Right cardiac atrium (tissue), 5 donors: ENCODE data around the gene ISY1. TPM values are rescaled to one million over a fixed set of nuclear protein-coding genes. Genes with fewer than 3 reads are reported as not detected.
"Not testable (repeated sequence)": the region's sequence is repeated elsewhere in the genome, so short reads cannot be mapped to it uniquely, and the experiment has no call there.

Experiments used
- ATAC-seq, 2 donors: fragments of 200-7000 bp; cut with Tn5 transposase; one replicate each; pipeline versions ENCODE4 v1.8.0 to v1.9.1; 2020; ENCODE audit warnings: moderate library complexity in 2 of 2, mild to moderate bottlenecking in 1 of 2
- DNase-seq, 3 donors: peaks; one replicate each; pipeline ENCODE4 v3.0.0-alpha.2; 2020
- H3K27ac ChIP-seq: one replicate; pipeline ENCODE4 v1.5.1; 2013; ENCODE audit warnings: mild to moderate bottlenecking, low read length, control low read depth, moderate library complexity
- H3K27me3 ChIP-seq: one replicate; pipeline ENCODE4 v1.6.1; 2013; ENCODE audit not compliant: control insufficient read depth, insufficient read depth
- H3K4me1 ChIP-seq: one replicate; pipeline ENCODE4 v1.6.1; 2013; ENCODE audit warnings: low read length; ENCODE audit not compliant: control insufficient read depth, insufficient read depth
- H3K4me3 ChIP-seq: one replicate; pipeline ENCODE4 v1.5.1; 2013; ENCODE audit warnings: low read length, control low read depth
- H3K9me3 ChIP-seq: one replicate; pipeline ENCODE4 v1.6.1; 2013; ENCODE audit warnings: low read length; ENCODE audit not compliant: control insufficient read depth
- WGBS: extraction: QIAGEN DNeasy Blood & Tissue Kit; methylation state at CpG from one replicate; pipeline ENCODE4 v1.1.7; 2013; 5-methylcytosine and 5-hydroxymethylcytosine counted together
- intact Hi-C, 4 donors: fragments of 100-400 bp; cut with DNase I; formaldehyde crosslinking; loops; one replicate each; pipeline versions ENCODE4 v1.11.0 to v1.14.0; 2022 to 2023
- long read RNA-seq, 4 donors: library from polyadenylated mRNA; unstranded; transcript quantifications; one replicate each; pipeline ENCODE4 v2.0.0, GENCODE V29; 2020 to 2021
- polyA plus RNA-seq: library from polyadenylated mRNA; stranded (reverse); fragments of 200-250 nt; gene quantifications from one replicate; pipeline ENCODE4 v1.2.3, GENCODE V29; 2013
- total RNA-seq, 4 donors: library from RNA; stranded (reverse); fragmentation: NEBNext Ultra II Directional; extraction: Animal tissue kit (Norgen Biotek cat#: 25700); gene quantifications; one replicate each; pipeline ENCODE4 v1.2.1, GENCODE V29; 2021
- donor health status: healthy with polysubstance abuse.
- donor health status: DM: no; HTN: yes; CAD: no.
- donor health status: DM: no; HTN: no; CAD: no.
- donor health status: DM: no; HTN: yes; CAD: no; lungs with severe emphysema.
- donor health status: DM: yes; HTN: yes; CAD: no.

Gene ISY1
- total RNA-seq = 10 to 100 TPM; 22.7 to 30.6 (median 27.3) TPM
- 17.4 TPM for polyA plus RNA-seq
- long read RNA-seq, donor 1, transcript ISY1-203 (11 exons, 3,842 nt) = major isoform, 33 of 35 reads
- long read RNA-seq, donor 1, partial matches to known transcripts = 0 of 35 reads
- long read RNA-seq, donor 1, other reads (novel, unspliced or antisense) = 1 of 35 reads
- long read RNA-seq, donor 2, transcript ISY1-203 (11 exons, 3,842 nt) = major isoform, 15 of 16 reads
- long read RNA-seq, donor 2, partial matches to known transcripts = 1 of 16 reads
- long read RNA-seq, donor 2, other reads (novel, unspliced or antisense) = 0 of 16 reads
- long read RNA-seq, donor 3, transcript ISY1-203 (11 exons, 3,842 nt) = major isoform, 81 of 86 reads
- long read RNA-seq, donor 3, partial matches to known transcripts = 1 of 86 reads
- long read RNA-seq, donor 3, other reads (novel, unspliced or antisense) = 1 of 86 reads
- long read RNA-seq, donor 4, transcript ISY1-203 (11 exons, 3,842 nt) = major isoform, 28 of 29 reads
- long read RNA-seq, donor 4, partial matches to known transcripts = 0 of 29 reads
- long read RNA-seq, donor 4, other reads (novel, unspliced or antisense) = 0 of 29 reads

DNA sequence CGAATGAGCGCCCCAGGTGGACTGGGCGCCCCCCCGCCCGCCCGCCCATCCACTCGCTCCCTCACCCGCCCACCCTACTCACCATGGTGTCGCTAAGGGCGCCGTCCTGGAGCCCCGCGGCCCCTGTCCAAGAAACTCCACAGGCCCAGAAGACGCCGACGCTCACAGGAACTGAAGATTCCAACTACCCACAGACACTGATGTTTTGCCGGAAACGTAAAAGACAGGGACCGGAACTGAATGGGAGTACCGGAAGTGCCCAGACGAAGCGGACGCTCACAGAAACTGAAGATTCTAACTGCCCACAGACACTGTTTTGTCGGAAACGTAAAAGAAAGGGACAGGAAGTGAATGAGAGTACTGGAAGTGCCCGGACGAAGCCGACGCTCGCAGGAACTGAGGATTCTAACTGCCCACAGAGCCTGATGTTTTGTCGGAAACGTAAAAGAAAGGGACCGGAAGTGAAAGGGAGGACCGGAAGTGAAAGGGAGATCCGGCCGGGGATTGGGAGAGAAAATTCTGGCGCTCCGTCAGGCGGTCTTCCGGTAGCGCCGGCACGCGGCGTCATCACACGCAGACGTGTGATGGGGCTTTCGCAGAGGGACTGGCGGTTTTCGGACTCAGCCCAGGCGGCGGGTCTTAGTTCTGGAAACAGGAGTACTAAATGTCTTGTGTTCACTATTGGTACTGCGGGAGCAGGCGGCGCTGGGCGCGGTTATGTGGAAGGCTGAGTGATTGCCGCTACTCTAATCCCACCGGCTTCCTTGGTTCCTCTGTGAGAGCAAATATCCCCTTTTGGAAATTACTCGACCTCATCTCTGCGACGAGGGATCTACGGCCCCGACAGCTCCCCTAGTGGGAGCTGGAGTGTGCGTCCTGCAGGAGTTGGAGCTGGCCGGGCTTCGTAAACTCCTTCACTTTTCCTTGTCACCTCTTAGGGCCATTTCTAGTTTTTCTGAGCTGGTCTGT is at the start of gene ISY1:
Gene ISY1 (minus strand): TSS at position 173 of the 969 bp plus-strand sequence. CDS start 88 bp downstream, at position 85.
- Histone ChIP-seq H3K27ac (peak within 1 kb of the TSS; percentile 97), H3K9me3 (no peaks in the 10 kb centered on the region), H3K27me3 (no peaks in the 10 kb centered on the region), H3K4me1 (peaks cover 5% of the 10 kb centered on the region), H3K4me3 (peak within 1 kb of the TSS; percentile 99)
- intact Hi-C loops = no loop called here
- DNase-seq = peak; percentile 92 to 95 (median 94)
- under 1% methylated on average over 67 of the region's 67 CpGs for WGBS
- ATAC-seq = peak; percentile 93 to 95

DNA sequence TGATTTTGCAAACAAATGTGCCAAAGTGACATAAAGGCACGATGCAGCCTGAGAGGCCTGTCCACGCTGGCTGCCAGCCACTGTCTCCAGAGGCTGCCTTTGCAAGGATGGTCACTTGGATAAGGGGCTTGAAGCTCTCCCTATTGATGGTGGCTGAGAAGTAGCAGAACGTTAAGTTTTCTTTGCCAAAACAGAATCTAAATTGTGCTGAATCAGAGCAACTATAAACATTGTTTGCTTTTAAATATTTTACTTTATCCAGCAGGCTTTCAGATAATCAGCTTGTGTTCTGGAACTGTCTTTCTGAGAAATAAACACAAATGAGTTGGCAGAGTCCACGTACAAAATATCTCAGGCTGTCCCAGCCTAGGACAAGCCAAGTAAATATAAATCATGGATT is 46.6 kb upstream of the ISY1 start:
- 38% methylated on average over 4 of the region's 4 CpGs for WGBS
- no peaks in the 10 kb centered on the region for H3K9me3 ChIP-seq
- no peaks in the 10 kb centered on the region for H3K27me3 ChIP-seq
- H3K4me1 ChIP-seq = peaks cover 7% of the 10 kb centered on the region
- ATAC-seq (no peak), DNase-seq (peak in 1 of 3 donors; percentile 67)
- H3K27ac ChIP-seq = peak overlapping the region; percentile 45
- no peak overlapping the region for H3K4me3 ChIP-seq
- intact Hi-C loops = no loop called here

- ATAC-seq = peak; percentile 21 to 22
These were observed 44.4 kb upstream of the ISY1 start for GRCh38 chr3:129205109-129205832.

DNA sequence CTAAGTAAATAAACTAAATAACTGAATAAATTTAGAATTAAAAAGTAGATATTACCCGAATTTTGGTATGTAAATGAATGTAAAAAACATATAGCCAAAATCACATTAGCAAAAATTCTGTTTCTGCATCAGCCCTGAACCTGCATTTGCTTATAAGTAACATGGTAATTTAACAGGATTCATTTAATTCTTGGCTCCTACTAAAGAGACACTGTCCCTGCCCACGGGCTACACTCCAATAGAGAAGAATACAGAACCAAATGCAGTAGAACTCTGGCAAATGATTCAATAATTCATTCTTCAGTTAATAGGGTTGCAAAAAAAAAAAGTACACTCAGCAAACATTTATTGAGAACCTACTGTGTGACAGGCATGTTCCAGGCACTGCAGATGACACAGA is 43.6 kb upstream of the ISY1 start:
- 68% methylated on average over 2 of the region's 2 CpGs for WGBS
- no peak for DNase-seq
- peaks cover 2% of the 10 kb centered on the region for H3K4me1 ChIP-seq
- no peak overlapping the region for H3K4me3 ChIP-seq
- H3K9me3 ChIP-seq = no peaks in the 10 kb centered on the region
- intact Hi-C loops = no loop called here
- no peaks in the 10 kb centered on the region for H3K27me3 ChIP-seq
- ATAC-seq = no peak
- H3K27ac ChIP-seq = no peak overlapping the region

More at GRCh38 chr3:129205109-129205832, 44.4 kb upstream of the ISY1 start:
- Histone ChIP-seq H3K27me3 (no peaks in the 10 kb centered on the region), H3K9me3 (no peaks in the 10 kb centered on the region), H3K27ac (no peak overlapping the region), H3K4me1 (peaks cover 2% of the 10 kb centered on the region), H3K4me3 (no peak overlapping the region)
- intact Hi-C loops = no loop called here
- DNase-seq = no peak
- 84% methylated on average over 8 of the region's 8 CpGs for WGBS

- H3K27ac ChIP-seq = no peak overlapping the region
- 68% methylated on average over 8 of the region's 8 CpGs for WGBS
These were observed 38.5 kb upstream of the ISY1 start for GRCh38 chr3:129199366-129199765.

DNA sequence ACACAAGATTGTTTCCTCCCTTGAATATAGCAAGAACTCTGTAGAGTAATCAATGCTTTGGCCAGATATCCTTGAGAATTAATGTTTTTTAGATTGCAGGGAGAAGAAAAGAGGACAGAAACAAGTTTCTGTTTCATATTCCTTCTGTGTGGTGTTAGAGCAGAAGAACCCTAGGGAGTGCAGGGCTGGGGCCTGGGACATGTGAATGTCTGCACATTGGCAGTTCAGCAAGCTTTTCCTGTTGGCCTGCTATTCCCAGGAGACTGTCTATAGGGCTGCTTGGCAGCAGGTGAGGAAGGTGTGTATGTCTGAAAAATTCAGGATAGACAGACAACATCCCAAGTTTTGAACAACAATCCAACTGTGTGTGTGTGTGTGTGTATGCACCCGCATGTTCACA is 36.5 kb upstream of the ISY1 start:
- intact Hi-C loops = no loop called here
- no peak overlapping the region for H3K4me3 ChIP-seq
- no peaks in the 10 kb centered on the region for H3K27me3 ChIP-seq
- H3K9me3 ChIP-seq = no peaks in the 10 kb centered on the region
- ATAC-seq (no peak), DNase-seq (no peak)
- 73% methylated on average over 1 of the region's 1 CpG for WGBS
- peaks cover 3% of the 10 kb centered on the region for H3K4me1 ChIP-seq
- H3K27ac ChIP-seq = peak overlapping the region; percentile 65

More at GRCh38 chr3:129199366-129199765, 38.5 kb upstream of the ISY1 start:
- ATAC-seq (no peak), DNase-seq (no peak)
- H3K4me1 ChIP-seq = peaks cover 3% of the 10 kb centered on the region
- H3K9me3 ChIP-seq = no peaks in the 10 kb centered on the region
- no peak overlapping the region for H3K4me3 ChIP-seq
- no peaks in the 10 kb centered on the region for H3K27me3 ChIP-seq
- intact Hi-C loops = no loop called here

- no peak overlapping the region for H3K4me3 ChIP-seq
These were observed 35.7 kb upstream of the ISY1 start for GRCh38 chr3:129196601-129197000.

DNA sequence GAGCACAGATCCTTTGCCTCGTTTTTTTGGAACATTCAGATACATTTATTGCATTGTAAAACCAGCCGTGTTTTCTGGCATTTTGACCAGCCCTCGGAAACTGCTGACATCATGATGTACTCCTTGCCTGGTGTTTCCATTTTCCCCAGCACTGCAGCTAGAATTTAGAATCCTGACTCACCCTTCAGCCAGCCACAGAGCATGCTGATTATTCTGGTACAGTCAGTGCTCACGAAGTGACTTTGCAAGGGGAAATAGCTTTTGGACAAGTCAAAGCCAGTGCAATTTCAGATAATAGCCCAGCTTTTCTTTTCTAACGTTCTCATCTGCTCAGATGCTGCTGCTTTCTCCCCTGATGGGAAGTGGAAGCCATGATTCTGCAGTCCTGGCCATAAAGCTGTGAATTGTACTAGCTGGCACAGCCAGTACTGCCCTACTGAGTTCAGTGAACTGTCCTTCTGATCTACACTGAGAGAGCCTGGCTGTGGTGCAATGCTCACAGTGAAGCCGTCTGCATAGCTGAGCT is 34.9 kb upstream of the ISY1 start:
- WGBS = 10% methylated on average over 6 of the region's 6 CpGs
- no peaks in the 10 kb centered on the region for H3K9me3 ChIP-seq
- H3K4me3 ChIP-seq = no peak overlapping the region
- H3K27ac ChIP-seq = peak overlapping the region; percentile 100
- intact Hi-C loops = no loop called here
- peaks cover 3% of the 10 kb centered on the region for H3K4me1 ChIP-seq
- no peaks in the 10 kb centered on the region for H3K27me3 ChIP-seq
- ATAC-seq = peak; percentile 94 to 96
- peak; percentile 57 to 79 (median 70) for DNase-seq

More at GRCh38 chr3:129196601-129197000, 35.7 kb upstream of the ISY1 start:
- Histone ChIP-seq H3K4me1 (peaks cover 3% of the 10 kb centered on the region), H3K27ac (peak overlapping the region; percentile 75), H3K27me3 (no peaks in the 10 kb centered on the region), H3K9me3 (no peaks in the 10 kb centered on the region)
- intact Hi-C loops = no loop called here
- 72% methylated on average over 3 of the region's 3 CpGs for WGBS
- ATAC-seq = no peak
- DNase-seq = no peak

DNA sequence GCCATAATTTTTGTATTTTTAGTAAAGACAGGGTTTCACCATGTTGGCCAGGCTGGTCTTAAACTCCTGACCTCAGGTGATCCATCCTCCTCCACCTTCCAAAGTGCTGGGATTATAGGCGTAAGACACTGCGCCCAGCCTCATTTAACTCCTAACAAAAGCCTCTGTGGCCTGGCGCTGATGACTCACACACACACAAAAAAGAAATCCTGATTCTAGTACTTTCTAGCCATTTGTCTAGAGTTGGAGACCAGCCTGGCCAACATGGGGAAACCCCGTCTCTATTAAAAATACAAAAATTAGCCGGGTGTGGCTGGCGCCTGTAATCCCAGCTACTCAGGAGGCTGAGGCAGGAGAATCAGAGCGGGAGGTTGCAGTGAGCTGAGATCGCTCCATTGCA is 28.9 kb upstream of the ISY1 start:
- 98% methylated on average over 8 of the region's 8 CpGs for WGBS
- H3K27me3 ChIP-seq, H3K27ac ChIP-seq, intact Hi-C loops, H3K9me3 ChIP-seq, H3K4me1 ChIP-seq, H3K4me3 ChIP-seq, ATAC-seq, DNase-seq: not testable (repeated sequence)

DNA sequence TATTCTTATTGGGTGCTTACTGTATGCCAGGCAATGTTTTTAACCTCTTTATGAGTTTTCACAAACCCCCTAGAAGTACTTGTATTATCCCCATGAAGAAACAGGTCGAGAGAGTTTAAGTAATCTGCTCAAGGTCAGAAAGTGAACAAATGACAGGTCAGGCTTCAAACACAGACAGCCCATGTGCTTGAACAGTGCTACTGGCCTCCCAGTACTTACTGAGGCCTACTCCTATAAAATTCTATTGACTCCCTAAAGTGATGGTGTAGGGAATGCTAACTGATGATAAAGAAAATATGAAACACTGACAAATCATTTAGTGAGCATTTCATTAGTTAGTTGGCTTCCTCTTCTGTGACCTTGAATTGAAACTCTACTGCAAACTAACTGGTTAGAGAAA is 27.0 kb upstream of the ISY1 start:
- intact Hi-C loops = no loop called here
- WGBS = 62% methylated on average over 1 of the region's 1 CpG
- ATAC-seq = no peak

More for the DNA sequence above, 27.0 kb upstream of the ISY1 start:
- Histone ChIP-seq H3K4me1 (no peaks in the 10 kb centered on the region), H3K9me3 (no peaks in the 10 kb centered on the region), H3K27me3 (no peaks in the 10 kb centered on the region), H3K27ac (peak overlapping the region; percentile 42), H3K4me3 (no peak overlapping the region)
- no peak for DNase-seq
